Measurements from ENCODE around the gene IL26.

IL26 gene

GRCh38 chr12:68178184-68178583, 47.4 kb downstream of the IL26 start:
- Histone ChIP-seq H3K9me3 (ENCODE audit: control insufficient read depth, insufficient read depth, low read depth, low read length) (no peaks in the 10 kb centered on the region), H3K4me1 (ENCODE audit: control insufficient read depth, insufficient read depth, low read length) (no peaks in the 10 kb centered on the region), H3K4me3 (ENCODE audit: low read depth, low read length) (no peak overlapping the region), H3K36me3 (ENCODE audit: control insufficient read depth in 2 of 2, insufficient read depth in 1 of 2, low read length in 2 of 2) (no peaks in the 10 kb centered on the region), H3K27ac (ENCODE audit: extremely low read depth, low read depth, low read length) (no peak overlapping the region)
- TF ChIP-seq IKZF3 (tag by site-specific recombination; IDR thresholded peaks at IDR 0.05) = no peak
- TF ChIP-seq ZNF518A (tag by site-specific recombination; conservative IDR thresholded peaks at IDR 0.05; ENCODE audit: low read depth) = no peak
- TF ChIP-seq ZFP41 (tag by site-specific recombination; IDR thresholded peaks at IDR 0.05; ENCODE audit: borderline replicate concordance) = no peak
- no peak for TF ChIP-seq ZFP69B (tag by site-specific recombination; IDR thresholded peaks at IDR 0.05)
- no peak for TF ChIP-seq ZNF138 (tag by site-specific recombination; IDR thresholded peaks at IDR 0.05; ENCODE audit: borderline replicate concordance)
- ChIA-PET CTCF (no interaction called here), POLR2A (no interaction called here)

GRCh38 chr12:68177562-68177961, 48.0 kb downstream of the IL26 start:
- TF ChIP-seq ZNF654 (tag by site-specific recombination; IDR thresholded peaks at IDR 0.05; ENCODE audit: low read depth) (no peak), ZNF510 (tag by site-specific recombination; IDR thresholded peaks at IDR 0.05; ENCODE audit: insufficient replicate concordance) (no peak), ZNF639 (tag by site-specific recombination; IDR thresholded peaks at IDR 0.05) (no peak), ZNF514 (tag by site-specific recombination; IDR thresholded peaks at IDR 0.05) (no peak), ZNF596 (tag by site-specific recombination; IDR thresholded peaks at IDR 0.05) (no peak)
- no peak overlapping the region for H3K27ac ChIP-seq (ENCODE audit: extremely low read depth, low read depth, low read length)
- no peak overlapping the region for H3K4me3 ChIP-seq (ENCODE audit: low read depth, low read length)
- no peaks in the 10 kb centered on the region for H3K36me3 ChIP-seq (ENCODE audit: control insufficient read depth in 2 of 2, insufficient read depth in 1 of 2, low read length in 2 of 2)
- CTCF ChIA-PET = interaction anchor here (0.6 to 1.4 kb wide), 2 partner anchors 10 to 19 kb away, joined by 3 to 7 read pairs; no protein-coding TSS in a partner anchor
- POLR2A ChIA-PET = no interaction called here
- no peaks in the 10 kb centered on the region for H3K9me3 ChIP-seq (ENCODE audit: control insufficient read depth, insufficient read depth, low read depth, low read length)
- H3K4me1 ChIP-seq (ENCODE audit: control insufficient read depth, insufficient read depth, low read length) = no peaks in the 10 kb centered on the region

GRCh38 chr12:68176257-68176656, 49.4 kb downstream of the IL26 start:
- no peak overlapping the region for H3K4me3 ChIP-seq (ENCODE audit: low read depth, low read length)
- H3K36me3 ChIP-seq (ENCODE audit: control insufficient read depth in 2 of 2, insufficient read depth in 1 of 2, low read length in 2 of 2) = no peaks in the 10 kb centered on the region
- TF ChIP-seq ZNF544 (tag by site-specific recombination; IDR thresholded peaks at IDR 0.05) = no peak
- no peak for TF ChIP-seq ZSCAN30 (tag by site-specific recombination; IDR thresholded peaks at IDR 0.05)
- TF ChIP-seq ZEB2 (tag by site-specific recombination; IDR thresholded peaks at IDR 0.05) = no peak
- no peak for TF ChIP-seq ZSCAN23 (tag by site-specific recombination; IDR thresholded peaks at IDR 0.05)
- no peak for TF ChIP-seq BCL6B (tag by site-specific recombination; IDR thresholded peaks at IDR 0.05)
- no peak for TF ChIP-seq ZNF501 (tag by site-specific recombination; IDR thresholded peaks at IDR 0.05)
- TF ChIP-seq ZNF549 (tag by site-specific recombination; IDR thresholded peaks at IDR 0.05) = no peak
- no peak overlapping the region for H3K27ac ChIP-seq (ENCODE audit: extremely low read depth, low read depth, low read length)
- CTCF ChIA-PET = interaction anchor here (0.5 to 1.4 kb wide), 2 partner anchors 18 to 167 kb away, joined by 4 to 7 read pairs; no protein-coding TSS in a partner anchor
- H3K9me3 ChIP-seq (ENCODE audit: control insufficient read depth, insufficient read depth, low read depth, low read length) = no peaks in the 10 kb centered on the region
- H3K4me1 ChIP-seq (ENCODE audit: control insufficient read depth, insufficient read depth, low read length) = no peaks in the 10 kb centered on the region
- POLR2A ChIA-PET = no interaction called here
